ENCODE data around the gene UTP4. TPM values are rescaled to one million over a fixed set of nuclear protein-coding genes. Genes with fewer than 3 reads are reported as not detected.
"Not testable (repeated sequence)": the region's sequence is repeated elsewhere in the genome, so short reads cannot be mapped to it uniquely, and the experiment has no call there.

Gene UTP4
- total RNA-seq, 2 experiments from 2014 or later: 21.1 to 67.3 TPM

GRCh38 chr16:69126221-69126620 lies 6.2 kb upstream of the UTP4 start:
- Histone ChIP-seq H3K4me3 (ENCODE audit: low read depth, low read length, poor library complexity, severe bottlenecking) (no peak overlapping the region), H3K27ac (ENCODE audit: low read depth, low read length, poor library complexity, severe bottlenecking) (no peak overlapping the region), H3K4me2 (ENCODE audit: low read length) (no peak overlapping the region), H3K79me2 (ENCODE audit: insufficient read depth, low read depth, low read length) (peaks cover 67% of the 10 kb centered on the region), H4K20me1 (ENCODE audit: insufficient read depth, low read length) (peaks cover 11% of the 10 kb centered on the region; the same call in 1 of the 2 replicates), H3K4me1 (ENCODE audit: insufficient read depth, low read length, poor library complexity, severe bottlenecking) (peaks cover 13% of the 10 kb centered on the region), H3K36me3 (ENCODE audit: insufficient read depth, low read length) (peaks cover 88% of the 10 kb centered on the region), H2AFZ (ENCODE audit: low read length) (no peak overlapping the region), H3K9me3 (ENCODE audit: low read length) (no peaks in the 10 kb centered on the region), H3K9me2 (ENCODE audit: insufficient read depth, low read length) (no peaks in the 10 kb centered on the region)
- POLR2A ChIA-PET: no interaction called here
- CTCF ChIA-PET (ENCODE audit: unreplicated experiment): no interaction called here
- no peak for DNase-seq (ENCODE audit: low spot score)
- intact Hi-C loops (cut with micrococcal nuclease; ENCODE audit: unreplicated experiment): no loop called here
- TF ChIP-seq EZH2phosphoT487 (IDR thresholded peaks at IDR 0.05; ENCODE audit: borderline replicate concordance, low read depth, low read length): no peak
- TF ChIP-seq, protein P1, sequence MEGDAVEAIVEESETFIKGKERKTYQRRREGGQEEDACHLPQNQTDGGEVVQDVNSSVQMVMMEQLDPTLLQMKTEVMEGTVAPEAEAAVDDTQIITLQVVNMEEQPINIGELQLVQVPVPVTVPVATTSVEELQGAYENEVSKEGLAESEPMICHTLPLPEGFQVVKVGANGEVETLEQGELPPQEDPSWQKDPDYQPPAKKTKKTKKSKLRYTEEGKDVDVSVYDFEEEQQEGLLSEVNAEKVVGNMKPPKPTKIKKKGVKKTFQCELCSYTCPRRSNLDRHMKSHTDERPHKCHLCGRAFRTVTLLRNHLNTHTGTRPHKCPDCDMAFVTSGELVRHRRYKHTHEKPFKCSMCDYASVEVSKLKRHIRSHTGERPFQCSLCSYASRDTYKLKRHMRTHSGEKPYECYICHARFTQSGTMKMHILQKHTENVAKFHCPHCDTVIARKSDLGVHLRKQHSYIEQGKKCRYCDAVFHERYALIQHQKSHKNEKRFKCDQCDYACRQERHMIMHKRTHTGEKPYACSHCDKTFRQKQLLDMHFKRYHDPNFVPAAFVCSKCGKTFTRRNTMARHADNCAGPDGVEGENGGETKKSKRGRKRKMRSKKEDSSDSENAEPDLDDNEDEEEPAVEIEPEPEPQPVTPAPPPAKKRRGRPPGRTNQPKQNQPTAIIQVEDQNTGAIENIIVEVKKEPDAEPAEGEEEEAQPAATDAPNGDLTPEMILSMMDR (conservative IDR thresholded peaks at IDR 0.05; ENCODE audit: low read length): no peak
- BruUV-seq (replicated peaks): no TSS peak

DNA sequence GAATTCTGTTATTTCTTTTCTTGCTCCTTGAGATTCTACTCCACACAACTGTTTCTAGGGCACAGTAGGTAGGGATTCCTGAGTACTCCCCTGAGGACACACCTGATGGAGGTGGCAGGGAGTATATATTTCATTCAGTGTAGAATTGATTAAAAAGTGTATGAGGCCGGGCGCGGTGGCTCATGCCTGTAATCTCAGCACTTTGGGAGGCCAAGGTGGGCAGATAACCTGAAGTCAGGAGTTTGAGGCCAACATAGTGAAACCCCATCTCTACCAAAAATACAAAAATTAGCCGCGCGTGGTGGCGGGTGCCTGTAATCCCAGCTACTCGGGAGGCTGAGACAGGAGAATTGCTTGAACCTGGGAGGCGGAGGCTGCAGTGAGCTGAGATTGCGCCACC lies 5.6 kb upstream of the UTP4 start:
- H3K9me2 ChIP-seq (ENCODE audit: insufficient read depth, low read length); DNase-seq (ENCODE audit: low spot score); H3K9me3 ChIP-seq (ENCODE audit: low read length); intact Hi-C loops (cut with micrococcal nuclease; ENCODE audit: unreplicated experiment); POLR2A ChIA-PET; BruUV-seq (replicated peaks); H2AFZ ChIP-seq (ENCODE audit: low read length); CTCF ChIA-PET (ENCODE audit: unreplicated experiment); H3K4me2 ChIP-seq (ENCODE audit: low read length); H3K4me3 ChIP-seq (ENCODE audit: low read depth, low read length, poor library complexity, severe bottlenecking); H3K27ac ChIP-seq (ENCODE audit: low read depth, low read length, poor library complexity, severe bottlenecking): not testable (repeated sequence)
- Histone ChIP-seq H4K20me1 (ENCODE audit: insufficient read depth, low read length) (peaks cover 11% of the 10 kb centered on the region; the same call in 1 of the 2 replicates), H3K79me2 (ENCODE audit: insufficient read depth, low read depth, low read length) (peaks cover 72% of the 10 kb centered on the region), H3K4me1 (ENCODE audit: insufficient read depth, low read length, poor library complexity, severe bottlenecking) (peaks cover 13% of the 10 kb centered on the region), H3K36me3 (ENCODE audit: insufficient read depth, low read length) (peaks cover 88% of the 10 kb centered on the region)

- DNase-seq (ENCODE audit: low spot score): no peak
- H3K79me2 ChIP-seq (ENCODE audit: insufficient read depth, low read depth, low read length): peaks cover 76% of the 10 kb centered on the region
- ChIA-PET POLR2A (no interaction called here), CTCF (ENCODE audit: unreplicated experiment) (no interaction called here)
- no peaks in the 10 kb centered on the region for H3K9me2 ChIP-seq (ENCODE audit: insufficient read depth, low read length)
- intact Hi-C loops (cut with micrococcal nuclease; ENCODE audit: unreplicated experiment): no loop called here
- H3K4me2 ChIP-seq (ENCODE audit: low read length): no peak overlapping the region
- BruUV-seq (replicated peaks): no TSS peak
- H2AFZ ChIP-seq (ENCODE audit: low read length): no peak overlapping the region
- TF ChIP-seq, protein P1 (conservative IDR thresholded peaks at IDR 0.05; ENCODE audit: low read length): no peak
- no peak for TF ChIP-seq EZH2phosphoT487 (IDR thresholded peaks at IDR 0.05; ENCODE audit: borderline replicate concordance, low read depth, low read length)
- peaks cover 77% of the 10 kb centered on the region for H3K36me3 ChIP-seq (ENCODE audit: insufficient read depth, low read length)
- no peaks in the 10 kb centered on the region for H3K9me3 ChIP-seq (ENCODE audit: low read length)
- peaks cover 13% of the 10 kb centered on the region for H3K4me1 ChIP-seq (ENCODE audit: insufficient read depth, low read length, poor library complexity, severe bottlenecking)
- H4K20me1 ChIP-seq (ENCODE audit: insufficient read depth, low read length): peaks cover 13% of the 10 kb centered on the region; the same call in 1 of the 2 replicates
- H3K27ac ChIP-seq (ENCODE audit: low read depth, low read length, poor library complexity, severe bottlenecking): no peak overlapping the region
- no peak overlapping the region for H3K4me3 ChIP-seq (ENCODE audit: low read depth, low read length, poor library complexity, severe bottlenecking)
These were observed 4.4 kb upstream of the UTP4 start for GRCh38 chr16:69127966-69128510.

Measured in OCI-LY7 (cell line).